GM20000 (cell line): Measurements from ENCODE around the gene NUCB2.
A peak's percentile ranks its signal among the peaks of the same experiment; 100 is the strongest.
"Not testable (repeated sequence)": the region's sequence is repeated elsewhere in the genome, so short reads cannot be mapped to it uniquely, and the experiment has no call there.

ENCODE experiments used
- DNase-seq: peaks from one replicate; pipeline ENCODE4 v3.0.0; 2012; ENCODE audit warnings: low spot score
- TF ChIP-seq, protein P1 (sequence below): IDR thresholded peaks from 2 replicates; pipeline ENCODE4 v1.5.1; 2012; ENCODE audit warnings: mild to moderate bottlenecking, control low read depth; ENCODE audit errors: extremely low read depth, missing control alignments

NUCB2 gene

GRCh38 chr11:17240780-17241179 is 35.8 kb upstream of the NUCB2 start:
- TF ChIP-seq, protein P1, sequence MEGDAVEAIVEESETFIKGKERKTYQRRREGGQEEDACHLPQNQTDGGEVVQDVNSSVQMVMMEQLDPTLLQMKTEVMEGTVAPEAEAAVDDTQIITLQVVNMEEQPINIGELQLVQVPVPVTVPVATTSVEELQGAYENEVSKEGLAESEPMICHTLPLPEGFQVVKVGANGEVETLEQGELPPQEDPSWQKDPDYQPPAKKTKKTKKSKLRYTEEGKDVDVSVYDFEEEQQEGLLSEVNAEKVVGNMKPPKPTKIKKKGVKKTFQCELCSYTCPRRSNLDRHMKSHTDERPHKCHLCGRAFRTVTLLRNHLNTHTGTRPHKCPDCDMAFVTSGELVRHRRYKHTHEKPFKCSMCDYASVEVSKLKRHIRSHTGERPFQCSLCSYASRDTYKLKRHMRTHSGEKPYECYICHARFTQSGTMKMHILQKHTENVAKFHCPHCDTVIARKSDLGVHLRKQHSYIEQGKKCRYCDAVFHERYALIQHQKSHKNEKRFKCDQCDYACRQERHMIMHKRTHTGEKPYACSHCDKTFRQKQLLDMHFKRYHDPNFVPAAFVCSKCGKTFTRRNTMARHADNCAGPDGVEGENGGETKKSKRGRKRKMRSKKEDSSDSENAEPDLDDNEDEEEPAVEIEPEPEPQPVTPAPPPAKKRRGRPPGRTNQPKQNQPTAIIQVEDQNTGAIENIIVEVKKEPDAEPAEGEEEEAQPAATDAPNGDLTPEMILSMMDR: no peak
- no peak for DNase-seq

GRCh38 chr11:17242954-17243353 is 33.6 kb upstream of the NUCB2 start:
- not testable (repeated sequence) for DNase-seq

- TF ChIP-seq, protein P1: no peak
- peak; percentile 23 for DNase-seq
Measured at GRCh38 chr11:17244046-17244445, 32.5 kb upstream of the NUCB2 start.

DNA sequence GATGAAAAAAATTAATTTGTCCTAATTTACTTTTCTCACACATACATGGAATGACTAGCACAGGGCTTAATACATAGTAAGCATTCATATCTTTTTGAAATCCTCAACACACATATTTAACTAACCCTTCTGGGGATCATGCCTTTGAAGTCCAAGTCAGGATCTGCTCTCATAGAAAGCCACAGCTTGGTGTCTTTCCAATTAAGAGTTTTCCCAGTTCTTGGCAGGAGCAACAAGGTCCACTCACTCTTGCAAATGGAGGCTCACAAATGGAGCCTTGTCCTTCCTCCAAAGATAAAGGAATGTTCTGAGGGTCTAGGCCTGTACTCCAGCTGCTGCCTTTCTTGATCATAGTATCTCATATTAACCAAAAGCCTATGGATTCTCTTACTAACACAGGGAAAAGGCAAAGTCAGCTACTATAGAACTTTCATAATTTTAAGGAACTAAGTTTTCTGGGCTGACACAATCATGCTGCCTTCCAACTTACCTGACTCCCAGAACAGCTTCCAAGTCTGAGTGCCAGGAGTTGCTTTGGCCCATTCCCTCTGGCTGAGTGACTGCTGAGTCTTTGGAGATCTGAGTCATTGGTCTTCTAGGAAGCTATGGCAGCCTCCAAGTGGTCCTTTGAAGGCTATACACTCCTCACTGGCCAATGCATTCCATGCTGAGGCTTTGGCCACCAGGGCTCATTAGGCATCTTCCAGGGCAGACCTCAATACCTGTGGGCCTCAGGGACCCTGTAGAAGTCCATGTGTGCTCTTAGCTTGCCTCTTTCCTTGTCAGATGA is 25.8 kb upstream of the NUCB2 start:
- no peak for DNase-seq
- TF ChIP-seq, protein P1: no peak

DNA sequence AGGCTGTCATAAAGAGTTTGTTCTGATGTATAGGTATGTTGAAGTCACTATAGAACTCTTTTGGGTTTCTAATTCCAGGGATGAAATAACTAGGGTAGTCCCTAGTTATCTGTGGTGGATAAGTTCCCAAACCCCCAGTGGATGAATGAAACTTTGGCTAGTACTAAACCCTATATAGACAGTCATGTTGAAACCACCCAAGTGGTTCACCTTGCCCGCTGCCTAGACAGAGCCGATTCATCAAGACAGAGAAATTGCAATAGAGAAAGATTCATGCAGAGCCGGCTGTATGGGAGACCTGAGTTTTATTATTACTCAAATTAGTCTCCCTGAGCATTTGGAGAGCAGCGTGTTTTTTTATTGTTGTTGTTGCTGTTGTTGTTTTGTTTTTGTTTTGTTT is 23.8 kb upstream of the NUCB2 start:
- DNase-seq: no peak
- TF ChIP-seq, protein P1: no peak

DNA sequence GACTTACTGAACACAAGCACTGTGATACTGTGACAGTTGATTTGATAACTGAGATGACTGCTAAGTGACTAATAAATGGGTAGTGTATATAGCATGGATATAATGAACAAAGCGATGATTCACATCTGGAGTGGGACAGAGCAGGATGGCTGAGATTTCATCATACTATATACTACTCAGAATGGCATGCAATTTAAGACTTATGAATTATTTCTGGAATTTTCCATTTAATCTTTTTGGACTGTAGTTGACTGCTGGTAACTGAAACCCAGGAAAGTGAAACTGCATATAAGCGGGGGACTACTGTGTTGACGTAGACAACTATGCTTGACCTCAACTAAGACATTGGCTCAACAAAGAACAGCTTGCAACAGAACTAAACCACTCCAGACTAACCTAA is 20.0 kb upstream of the NUCB2 start:
- TF ChIP-seq, protein P1: no peak
- DNase-seq: no peak

DNA sequence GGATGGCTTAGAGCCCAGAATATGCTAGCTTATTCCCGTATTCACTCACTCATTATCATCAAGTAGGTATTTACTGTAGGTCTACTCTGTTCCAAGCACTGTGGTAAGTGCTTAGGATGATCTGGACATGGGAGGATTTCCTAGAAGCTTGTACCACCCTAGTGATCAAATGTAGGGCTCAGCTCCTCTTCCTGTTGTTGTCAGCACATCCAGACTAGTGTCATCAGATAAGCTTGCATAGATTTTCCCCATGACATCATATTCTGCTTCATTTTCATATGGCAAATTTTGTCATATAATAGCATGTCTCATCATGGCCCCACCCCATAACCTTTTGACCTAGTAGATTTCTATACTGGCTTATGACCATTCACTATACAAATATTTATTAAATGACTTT is 19.3 kb upstream of the NUCB2 start:
- no peak for DNase-seq
- TF ChIP-seq, protein P1: no peak

GRCh38 chr11:17258670-17259069 is 17.9 kb upstream of the NUCB2 start:
- TF ChIP-seq, protein P1: no peak
- DNase-seq: no peak
